ENCODE measurements around the gene SLC12A2. TPM values are rescaled to one million over a fixed set of nuclear protein-coding genes. Genes with fewer than 3 reads are reported as not detected.

Gene SLC12A2
- total RNA-seq, 4 donors from 2014 or later, result 21.9 to 78.6 (median 22.2) TPM

- no peaks in the 10 kb centered on the region for H3K27me3 ChIP-seq
- DNase-seq, result no peak
- intact Hi-C loops (cut with DNase I; ENCODE audit: low total_unique reads), result no loop called here
- TF ChIP-seq CTCF (IDR thresholded peaks at IDR 0.05), result no peak
- TF ChIP-seq POLR2A (IDR thresholded peaks at IDR 0.05), result no peak
- no peak overlapping the region for H3K4me3 ChIP-seq
- no peaks in the 10 kb centered on the region for H3K9me3 ChIP-seq
- no peaks in the 10 kb centered on the region for H3K36me3 ChIP-seq
- no peak overlapping the region for H3K27ac ChIP-seq
- no peaks in the 10 kb centered on the region for H3K4me1 ChIP-seq
These were observed 72.2 kb downstream of the SLC12A2 start for GRCh38 chr5:128155776-128156175.

GRCh38 chr5:128156521-128156920 lies 73.0 kb downstream of the SLC12A2 start:
- DNase-seq, result no peak
- H3K4me1 ChIP-seq, result no peaks in the 10 kb centered on the region
- no peaks in the 10 kb centered on the region for H3K36me3 ChIP-seq
- H3K27ac ChIP-seq, result no peak overlapping the region
- H3K27me3 ChIP-seq, result no peaks in the 10 kb centered on the region
- intact Hi-C loops (cut with DNase I; ENCODE audit: low total_unique reads), result no loop called here
- no peak overlapping the region for H3K4me3 ChIP-seq
- TF ChIP-seq POLR2A (IDR thresholded peaks at IDR 0.05) (no peak), CTCF (IDR thresholded peaks at IDR 0.05) (no peak)
- no peaks in the 10 kb centered on the region for H3K9me3 ChIP-seq

- Histone ChIP-seq H3K36me3 (no peaks in the 10 kb centered on the region), H3K27me3 (no peaks in the 10 kb centered on the region), H3K27ac (no peak overlapping the region), H3K4me1 (no peaks in the 10 kb centered on the region), H3K4me3 (no peak overlapping the region), H3K9me3 (no peaks in the 10 kb centered on the region)
- intact Hi-C loops (cut with DNase I; ENCODE audit: low total_unique reads), result no loop called here
- no peak for TF ChIP-seq CTCF (IDR thresholded peaks at IDR 0.05)
- TF ChIP-seq POLR2A (IDR thresholded peaks at IDR 0.05), result no peak
- no peak for DNase-seq
These were observed 74.8 kb downstream of the SLC12A2 start for GRCh38 chr5:128158342-128158741.

- H3K27me3 ChIP-seq, result no peaks in the 10 kb centered on the region
- H3K4me1 ChIP-seq, result no peaks in the 10 kb centered on the region
- DNase-seq, result no peak
- no peaks in the 10 kb centered on the region for H3K9me3 ChIP-seq
- H3K36me3 ChIP-seq, result no peaks in the 10 kb centered on the region
- intact Hi-C loops (cut with DNase I; ENCODE audit: low total_unique reads), result no loop called here
- no peak overlapping the region for H3K27ac ChIP-seq
- H3K4me3 ChIP-seq, result no peak overlapping the region
- TF ChIP-seq CTCF (IDR thresholded peaks at IDR 0.05), result no peak
- no peak for TF ChIP-seq POLR2A (IDR thresholded peaks at IDR 0.05)
These were observed 80.4 kb downstream of the SLC12A2 start for GRCh38 chr5:128163991-128164390.

- Histone ChIP-seq H3K27me3 (no peaks in the 10 kb centered on the region), H3K4me1 (no peaks in the 10 kb centered on the region), H3K36me3 (no peaks in the 10 kb centered on the region), H3K27ac (no peak overlapping the region), H3K4me3 (no peak overlapping the region), H3K9me3 (no peaks in the 10 kb centered on the region)
- DNase-seq, result no peak
- intact Hi-C loops (cut with DNase I; ENCODE audit: low total_unique reads), result no loop called here
- TF ChIP-seq POLR2A (IDR thresholded peaks at IDR 0.05) (no peak), CTCF (IDR thresholded peaks at IDR 0.05) (no peak)
These were observed 85.9 kb downstream of the SLC12A2 start for GRCh38 chr5:128169401-128170017.

Data from uterus (tissue), 4 donors.